Activated naive CD4-positive, alpha-beta T cell treated with anti-CD3 and anti-CD28 coated beads, Interleukin-2, amount 10 ng/mL, durations not matched to agents 7 days and 5 days (primary cell): Measurements from ENCODE around the gene STAB2.

Experiments
- CTCF ChIA-PET: fragments of 350-600 bp; sonication (Branson Sonifier 250); formaldehyde crosslinking; loops from one replicate; lab custom pipeline; 2021; ENCODE audit warnings: antibody characterized with exemption; lab: Charles Lee
- DNase-seq: peaks from one replicate; pipeline ENCODE4 v3.0.0-alpha.2; 2020
- H3K27ac Mint-ChIP-seq: one replicate; pipeline ENCODE4 v1.8.0; 2021; ENCODE audit warnings: mild to moderate bottlenecking, moderate library complexity, mixed read lengths
- H3K27me3 Mint-ChIP-seq: one replicate; pipeline ENCODE4 v1.8.0; 2021; ENCODE audit warnings: mild to moderate bottlenecking, mixed read lengths
- H3K36me3 Mint-ChIP-seq: one replicate; pipeline ENCODE4 v1.8.0; 2021; ENCODE audit warnings: mixed read lengths
- H3K4me1 Mint-ChIP-seq: one replicate; pipeline ENCODE4 v1.8.0; 2021; ENCODE audit warnings: mixed read lengths
- H3K4me3 Mint-ChIP-seq: one replicate; pipeline ENCODE4 v1.8.0; 2021; ENCODE audit warnings: mild to moderate bottlenecking, moderate library complexity, mixed read lengths
- H3K9me3 Mint-ChIP-seq: one replicate; pipeline ENCODE4 v1.8.0; 2021; ENCODE audit warnings: mixed read lengths

Gene STAB2

GRCh38 chr12:103766028-103766427 lies 179.0 kb downstream of the STAB2 start:
- no peak for DNase-seq
- CTCF ChIA-PET = no interaction called here
- H3K4me3 Mint-ChIP-seq = no peak overlapping the region
- H3K4me1 Mint-ChIP-seq = no peaks in the 10 kb centered on the region
- H3K27ac Mint-ChIP-seq = no peak overlapping the region
- H3K36me3 Mint-ChIP-seq = no peaks in the 10 kb centered on the region
- H3K9me3 Mint-ChIP-seq = no peaks in the 10 kb centered on the region
- no peaks in the 10 kb centered on the region for H3K27me3 Mint-ChIP-seq

- no peak for DNase-seq
- CTCF ChIA-PET = no interaction called here
Observed at GRCh38 chr12:103768467-103769123, 181.5 kb downstream of the STAB2 start.

GRCh38 chr12:103769240-103769945 lies 182.3 kb downstream of the STAB2 start:
- no peak for DNase-seq
- H3K4me1 Mint-ChIP-seq = no peaks in the 10 kb centered on the region
- CTCF ChIA-PET = no interaction called here
- no peaks in the 10 kb centered on the region for H3K9me3 Mint-ChIP-seq
- no peaks in the 10 kb centered on the region for H3K27me3 Mint-ChIP-seq
- no peak overlapping the region for H3K4me3 Mint-ChIP-seq
- H3K27ac Mint-ChIP-seq = no peak overlapping the region
- H3K36me3 Mint-ChIP-seq = no peaks in the 10 kb centered on the region

More at GRCh38 chr12:103768467-103769123, 181.5 kb downstream of the STAB2 start:
- Mint-ChIP-seq H3K36me3 (no peaks in the 10 kb centered on the region), H3K9me3 (no peaks in the 10 kb centered on the region), H3K27me3 (no peaks in the 10 kb centered on the region), H3K27ac (no peak overlapping the region), H3K4me1 (no peaks in the 10 kb centered on the region), H3K4me3 (no peak overlapping the region)

GRCh38 chr12:103771466-103771865 lies 184.4 kb downstream of the STAB2 start:
- H3K9me3 Mint-ChIP-seq = no peaks in the 10 kb centered on the region
- no peaks in the 10 kb centered on the region for H3K4me1 Mint-ChIP-seq
- H3K4me3 Mint-ChIP-seq = no peak overlapping the region
- no peaks in the 10 kb centered on the region for H3K27me3 Mint-ChIP-seq
- no peak for DNase-seq
- H3K36me3 Mint-ChIP-seq = peaks cover 2% of the 10 kb centered on the region
- H3K27ac Mint-ChIP-seq = no peak overlapping the region
- CTCF ChIA-PET = interaction anchor here (1.0 kb wide), 1 partner anchor 99 kb away, joined by 3 read pairs; no protein-coding TSS in a partner anchor

DNA sequence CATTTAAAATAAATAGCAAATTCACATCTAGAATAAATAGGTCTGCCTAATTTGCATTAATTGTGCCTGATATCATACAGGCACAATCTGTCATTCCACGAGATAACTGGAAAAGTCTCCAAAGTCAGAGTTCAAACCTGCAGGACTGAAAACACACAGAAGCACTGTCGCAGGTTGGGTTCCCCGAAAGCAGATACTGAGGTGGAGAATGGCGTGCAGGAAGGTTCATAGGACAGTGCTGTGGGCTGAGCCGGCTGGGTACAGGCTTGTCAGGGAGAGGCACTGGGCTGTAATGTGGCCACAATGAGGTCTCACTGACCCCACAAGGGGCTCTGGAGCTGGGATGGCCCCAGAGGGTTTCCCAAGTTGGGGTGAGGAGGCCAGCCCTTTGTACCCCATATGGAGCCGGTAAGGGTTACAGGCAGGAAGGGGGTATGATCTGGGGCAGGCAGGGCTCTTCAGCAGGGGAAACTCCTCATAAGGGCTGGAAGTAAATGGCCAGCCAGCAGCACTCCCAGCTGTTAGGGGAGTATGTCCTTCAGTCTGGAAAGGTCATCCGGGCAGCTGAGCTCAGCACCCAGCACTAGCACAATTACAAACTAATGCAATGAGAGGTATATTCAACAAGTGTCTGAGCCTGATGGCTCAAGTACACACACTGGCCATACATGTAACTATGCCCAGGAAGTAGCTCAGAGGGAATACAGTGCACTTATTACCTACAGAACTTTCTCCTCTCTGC lies 185.5 kb downstream of the STAB2 start:
- Mint-ChIP-seq H3K4me3 (no peak overlapping the region), H3K4me1 (no peaks in the 10 kb centered on the region), H3K36me3 (peaks cover 6% of the 10 kb centered on the region), H3K27me3 (no peaks in the 10 kb centered on the region), H3K9me3 (no peaks in the 10 kb centered on the region), H3K27ac (no peak overlapping the region)
- CTCF ChIA-PET = no interaction called here
- no peak for DNase-seq

DNA sequence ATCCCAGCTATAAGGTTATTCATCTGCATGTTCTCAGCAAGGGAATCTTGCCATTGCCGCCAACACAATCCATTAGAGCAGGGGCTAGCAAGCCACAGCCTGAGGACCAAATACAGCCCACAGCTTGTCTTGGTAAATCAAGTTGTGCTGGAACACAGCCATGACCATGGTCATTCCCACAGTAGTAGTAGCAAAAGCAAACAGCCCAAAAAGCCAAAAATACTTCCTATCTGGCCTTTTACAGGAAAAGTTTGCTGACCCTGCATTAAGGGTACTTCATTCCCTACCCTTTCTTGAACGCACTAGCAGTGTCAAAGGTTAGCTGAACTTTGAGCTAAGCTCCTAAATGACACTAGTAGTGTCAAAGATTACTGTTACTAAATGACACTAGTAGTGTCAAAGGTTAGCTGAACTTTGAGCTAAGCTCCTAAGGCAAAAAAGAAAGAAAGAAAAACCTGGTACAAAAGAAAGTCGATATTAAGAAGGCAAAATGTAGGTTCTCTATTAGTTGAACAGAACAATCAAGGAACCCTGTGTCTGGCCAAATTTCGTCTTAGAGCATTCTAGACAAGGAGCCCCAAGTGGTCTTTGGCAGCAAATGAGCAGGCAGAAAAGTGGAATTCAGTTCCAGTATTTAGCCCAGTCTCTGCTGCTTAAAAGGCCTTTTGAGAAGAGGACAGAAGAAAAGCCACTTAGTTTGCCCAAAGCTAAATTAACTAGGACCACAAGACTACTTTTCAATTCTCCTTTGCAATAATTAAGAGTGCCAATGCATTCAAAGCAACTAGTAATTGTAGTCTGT lies 186.2 kb downstream of the STAB2 start:
- Mint-ChIP-seq H3K4me3 (no peak overlapping the region), H3K4me1 (no peaks in the 10 kb centered on the region), H3K27ac (no peak overlapping the region), H3K36me3 (peaks cover 6% of the 10 kb centered on the region), H3K27me3 (no peaks in the 10 kb centered on the region), H3K9me3 (no peaks in the 10 kb centered on the region)
- CTCF ChIA-PET = no interaction called here
- no peak for DNase-seq

GRCh38 chr12:103774977-103775560 lies 188.0 kb downstream of the STAB2 start:
- peaks cover 6% of the 10 kb centered on the region for H3K36me3 Mint-ChIP-seq
- H3K4me1 Mint-ChIP-seq = no peaks in the 10 kb centered on the region
- CTCF ChIA-PET = no interaction called here

DNA sequence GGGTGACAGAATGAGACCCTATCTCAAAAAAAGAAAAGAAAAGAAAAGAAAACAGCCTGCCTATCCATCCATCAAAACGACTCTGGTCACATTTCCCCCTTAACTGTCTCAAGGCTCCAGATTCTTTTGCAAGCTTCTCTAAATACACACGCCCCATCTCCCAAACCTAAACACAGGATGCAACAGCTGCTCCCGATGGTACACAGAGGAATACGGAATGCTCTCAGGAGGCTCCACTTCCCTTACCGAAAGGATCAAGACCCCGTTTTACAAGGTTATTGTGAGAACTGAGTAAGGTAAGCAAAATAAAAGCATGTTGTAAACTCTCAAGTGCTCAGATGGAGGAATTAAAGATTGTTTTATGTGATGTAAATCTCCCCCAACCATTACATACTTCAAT lies 191.7 kb downstream of the STAB2 start:
- Mint-ChIP-seq H3K27ac (no peak overlapping the region), H3K4me1 (no peaks in the 10 kb centered on the region), H3K9me3 (no peaks in the 10 kb centered on the region), H3K4me3 (no peak overlapping the region), H3K36me3 (peaks cover 10% of the 10 kb centered on the region), H3K27me3 (no peaks in the 10 kb centered on the region)
- CTCF ChIA-PET = interaction anchor here (0.6 kb wide), 1 partner anchor 31 kb away, joined by 3 read pairs; no protein-coding TSS in a partner anchor
- no peak for DNase-seq

More at GRCh38 chr12:103774977-103775560, 188.0 kb downstream of the STAB2 start:
- no peak overlapping the region for H3K4me3 Mint-ChIP-seq
- no peaks in the 10 kb centered on the region for H3K27me3 Mint-ChIP-seq
- no peaks in the 10 kb centered on the region for H3K9me3 Mint-ChIP-seq
- no peak overlapping the region for H3K27ac Mint-ChIP-seq
- DNase-seq = no peak

- H3K4me1 Mint-ChIP-seq = no peaks in the 10 kb centered on the region
- H3K9me3 Mint-ChIP-seq = no peaks in the 10 kb centered on the region
- peaks cover 11% of the 10 kb centered on the region for H3K36me3 Mint-ChIP-seq
- no peaks in the 10 kb centered on the region for H3K27me3 Mint-ChIP-seq
- H3K27ac Mint-ChIP-seq = no peak overlapping the region
- CTCF ChIA-PET = interaction anchor here (0.6 kb wide), 1 partner anchor 30 kb away, joined by 3 read pairs; no protein-coding TSS in a partner anchor
- DNase-seq = no peak
- no peak overlapping the region for H3K4me3 Mint-ChIP-seq
Observed at GRCh38 chr12:103779410-103780092, 192.5 kb downstream of the STAB2 start.

- Mint-ChIP-seq H3K27ac (no peak overlapping the region), H3K9me3 (no peaks in the 10 kb centered on the region), H3K4me3 (no peak overlapping the region), H3K27me3 (no peaks in the 10 kb centered on the region), H3K4me1 (no peaks in the 10 kb centered on the region), H3K36me3 (peaks cover 11% of the 10 kb centered on the region)
- DNase-seq = no peak
- CTCF ChIA-PET = no interaction called here
Observed at GRCh38 chr12:103780093-103780440, 193.0 kb downstream of the STAB2 start.

GRCh38 chr12:103780992-103781391 lies 193.9 kb downstream of the STAB2 start:
- no peaks in the 10 kb centered on the region for H3K27me3 Mint-ChIP-seq
- CTCF ChIA-PET = no interaction called here

DNA sequence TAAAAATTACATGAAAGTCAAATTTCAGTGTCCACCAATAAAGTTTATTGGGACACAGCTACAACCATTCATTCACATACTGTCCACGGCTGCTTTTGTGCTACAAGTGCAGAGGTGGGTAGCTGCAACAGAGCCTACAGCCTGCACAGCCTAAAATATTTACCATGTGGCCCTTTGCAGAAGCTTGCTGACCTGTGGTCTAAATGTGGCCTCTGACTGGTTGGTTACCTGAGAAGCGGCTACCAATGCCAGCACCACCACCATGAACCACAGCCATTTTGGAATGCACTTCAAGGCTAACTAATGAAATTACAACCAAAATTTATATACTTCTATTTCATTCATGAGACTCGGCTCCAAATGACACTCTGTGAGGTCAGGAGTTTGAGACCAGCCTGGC lies 195.3 kb downstream of the STAB2 start:
- no peak overlapping the region for H3K27ac Mint-ChIP-seq
- CTCF ChIA-PET = no interaction called here
- peaks cover 5% of the 10 kb centered on the region for H3K36me3 Mint-ChIP-seq
- H3K27me3 Mint-ChIP-seq = no peaks in the 10 kb centered on the region
- H3K4me3 Mint-ChIP-seq = no peak overlapping the region
- no peaks in the 10 kb centered on the region for H3K9me3 Mint-ChIP-seq
- H3K4me1 Mint-ChIP-seq = no peaks in the 10 kb centered on the region
- no peak for DNase-seq

More at GRCh38 chr12:103780992-103781391, 193.9 kb downstream of the STAB2 start:
- DNase-seq = no peak
- H3K27ac Mint-ChIP-seq = no peak overlapping the region
- H3K4me3 Mint-ChIP-seq = no peak overlapping the region
- H3K36me3 Mint-ChIP-seq = peaks cover 11% of the 10 kb centered on the region
- no peaks in the 10 kb centered on the region for H3K9me3 Mint-ChIP-seq
- H3K4me1 Mint-ChIP-seq = no peaks in the 10 kb centered on the region
